Peyer's patch (tissue), 4 donors: Measurements from ENCODE around the gene S1PR5.
"Not testable (repeated sequence)": the region's sequence is repeated elsewhere in the genome, so short reads cannot be mapped to it uniquely, and the experiment has no call there.

Experiments used
- CTCF ChIP-seq, 6 experiments: fragments of 450-650 bp in 4 of 6; fragments of 200-600 bp in 2 of 6; sonication (generic) in 1 of 6; IDR thresholded peaks; one replicate each; pipeline ENCODE4 v1.5.1; 2017 to 2019; ENCODE audit warnings: antibody characterized with exemption in 6 of 6, mild to moderate bottlenecking in 3 of 6, moderate library complexity in 1 of 6
- POLR2A ChIP-seq, 2 donors: fragments of 450-650 bp; IDR thresholded peaks; one replicate each; pipeline ENCODE4 v1.5.1; 2017; ENCODE audit warnings: antibody characterized with exemption in 2 of 2, mild to moderate bottlenecking in 2 of 2, moderate library complexity in 2 of 2

- not testable (repeated sequence) for TF ChIP-seq POLR2A, CTCF (IDR thresholded peaks at IDR 0.05)
Measured at GRCh38 chr19:10551006-10551405, 33.8 kb upstream of the S1PR5 start.
